ENCODE data around the gene TSHZ3. TPM values are rescaled to one million over a fixed set of nuclear protein-coding genes. Genes with fewer than 3 reads are reported as not detected.

TSHZ3 gene
- total RNA-seq, 1 experiment from 2014 or later = 0.05 TPM

- BruUV-seq (replicated peaks) = no TSS peak
- no peaks in the 10 kb centered on the region for H4K20me1 ChIP-seq (ENCODE audit: insufficient read depth)
- no peaks in the 10 kb centered on the region for H3K27me3 ChIP-seq (ENCODE audit: insufficient read depth, low read length)
- no peak overlapping the region for H2AFZ ChIP-seq (ENCODE audit: low read depth, low read length, poor library complexity, severe bottlenecking)
- peaks cover under 1 to 23% of the 10 kb centered on the region in 2 experiments; a peak in 2 of 4 replicates for H3K9me3 ChIP-seq (ENCODE audit: control insufficient read depth in 1 of 2, insufficient read depth in 1 of 2, low read depth in 1 of 2, low read length in 2 of 2)
- H3K36me3 ChIP-seq (ENCODE audit: control insufficient read depth in 1 of 2, insufficient read depth in 2 of 2, low read length in 2 of 2) = no peaks in the 10 kb centered on the region
- H3K4me3 ChIP-seq (replicated peaks in 1 of 2; ENCODE audit: low read depth in 1 of 2, low read length in 2 of 2) = no peak overlapping the region
- H3K4me2 ChIP-seq (ENCODE audit: low read length) = no peak overlapping the region
- TF ChIP-seq POLR2A (IDR thresholded peaks at IDR 0.05; ENCODE audit: borderline replicate concordance, extremely low read depth, insufficient read depth, insufficient read length) (no peak), ATF3 (IDR thresholded peaks at IDR 0.05) (no peak), CBX3 (IDR thresholded peaks at IDR 0.05; ENCODE audit: low read depth) (no peak), TCF7L2 (IDR thresholded peaks at IDR 0.05; ENCODE audit: borderline replicate concordance, extremely low read depth, insufficient read depth, insufficient read length) (no peak), SRF (IDR thresholded peaks at IDR 0.05; ENCODE audit: low read depth) (no peak), MAX (IDR thresholded peaks at IDR 0.05) (no peak), EZH2 (IDR thresholded peaks at IDR 0.05) (no peak), YY1 (IDR thresholded peaks at IDR 0.05; ENCODE audit: extremely low read depth, insufficient replicate concordance, low read depth, low read length) (no peak), EZH2phosphoT487 (IDR thresholded peaks at IDR 0.05; ENCODE audit: borderline replicate concordance) (no peak), ZBTB33 (IDR thresholded peaks at IDR 0.05; ENCODE audit: extremely low read depth, insufficient replicate concordance, low read length) (no peak), JUND (IDR thresholded peaks at IDR 0.05) (no peak), FOSL1 (IDR thresholded peaks at IDR 0.05; ENCODE audit: low read depth) (no peak)
- intact Hi-C loops (cut with micrococcal nuclease) = no loop called here
- no peaks in the 10 kb centered on the region for H3K9me2 ChIP-seq (ENCODE audit: insufficient read depth)
- H3K79me2 ChIP-seq (ENCODE audit: insufficient read depth, low read length) = no peaks in the 10 kb centered on the region
- DNase-seq (ENCODE audit: low read depth, low spot score) (no peak), ATAC-seq (no peak)
- RAD21 ChIA-PET (ENCODE audit: low non-redundant PET in 1 of 2, low total read pairs in 2 of 2, uncharacterized antibody in 2 of 2, unreplicated experiment in 2 of 2) = no interaction called here
- no peak overlapping the region for H3K9ac ChIP-seq (ENCODE audit: low read length)
- H3K27ac ChIP-seq (ENCODE audit: low read depth, low read length) = no peak overlapping the region
- no peaks in the 10 kb centered on the region for H3K4me1 ChIP-seq (ENCODE audit: control insufficient read depth in 1 of 2, insufficient read depth in 2 of 2, low read length in 2 of 2)
- POLR2A ChIA-PET = no interaction called here
- CTCF ChIA-PET = no interaction called here
Observed at GRCh38 chr19:31290931-31291590, 58.2 kb downstream of the TSHZ3 start.

All from HCT116 (cell line).